Activated effector memory CD4-positive, alpha-beta T cell treated with Interleukin-2 at 50 U/mL for 16 hours (primary cell): ENCODE measurements around the gene PARD3.
"Not testable (repeated sequence)": the region's sequence is repeated elsewhere in the genome, so short reads cannot be mapped to it uniquely, and the experiment has no call there.

Source experiments
- DNase-seq: peaks from one replicate; pipeline ENCODE4 v3.0.0-alpha.2; 2020

The PARD3 gene

GRCh38 chr10:34479520-34480179 lies 335.4 kb downstream of the PARD3 start:
- no peak for DNase-seq

GRCh38 chr10:34477249-34477648 lies 337.8 kb downstream of the PARD3 start:
- DNase-seq, result no peak

- DNase-seq, result no peak
Observed at GRCh38 chr10:34476608-34477007, 338.5 kb downstream of the PARD3 start.

- no peak for DNase-seq
Observed at GRCh38 chr10:34475786-34476185, 339.3 kb downstream of the PARD3 start.

- no peak for DNase-seq
Observed at GRCh38 chr10:34475274-34475646, 339.8 kb downstream of the PARD3 start.

- DNase-seq, result no peak
Observed at GRCh38 chr10:34474555-34475273, 340.4 kb downstream of the PARD3 start.

- no peak for DNase-seq
Observed at GRCh38 chr10:34474009-34474376, 341.1 kb downstream of the PARD3 start.

- no peak for DNase-seq
Observed at GRCh38 chr10:34473174-34474008, 341.7 kb downstream of the PARD3 start.

GRCh38 chr10:34470307-34470706 lies 344.8 kb downstream of the PARD3 start:
- DNase-seq, result no peak

GRCh38 chr10:34469446-34469845 lies 345.6 kb downstream of the PARD3 start:
- no peak for DNase-seq

- DNase-seq, result no peak
Observed at GRCh38 chr10:34467902-34468301, 347.2 kb downstream of the PARD3 start.

GRCh38 chr10:34467364-34467763 lies 347.7 kb downstream of the PARD3 start:
- no peak for DNase-seq

GRCh38 chr10:34465678-34466077 lies 349.4 kb downstream of the PARD3 start:
- no peak for DNase-seq

GRCh38 chr10:34464591-34464990 lies 350.5 kb downstream of the PARD3 start:
- no peak for DNase-seq

- DNase-seq, result no peak
Observed at GRCh38 chr10:34464000-34464399, 351.1 kb downstream of the PARD3 start.

GRCh38 chr10:34462993-34463392 lies 352.1 kb downstream of the PARD3 start:
- no peak for DNase-seq

GRCh38 chr10:34462056-34462455 lies 353.0 kb downstream of the PARD3 start:
- DNase-seq, result no peak

- DNase-seq, result no peak
Observed at GRCh38 chr10:34454590-34455261, 360.4 kb downstream of the PARD3 start.

GRCh38 chr10:34449836-34450235 lies 365.3 kb downstream of the PARD3 start:
- no peak for DNase-seq

- no peak for DNase-seq
Observed at GRCh38 chr10:34446049-34446448, 369.0 kb downstream of the PARD3 start.

GRCh38 chr10:34444223-34445183 lies 370.6 kb downstream of the PARD3 start:
- no peak for DNase-seq

GRCh38 chr10:34439386-34439785 lies 375.7 kb downstream of the PARD3 start:
- DNase-seq, result not testable (repeated sequence)
